ENCODE results near the gene PPM1H. TPM values are rescaled to one million over a fixed set of nuclear protein-coding genes. Genes with fewer than 3 reads are reported as not detected.
A peak's percentile ranks its signal among the peaks of the same experiment; 100 is the strongest.

PPM1H gene
- total RNA-seq, 2 donors from 2014 or later: 46.4 to 74.4 TPM

DNA sequence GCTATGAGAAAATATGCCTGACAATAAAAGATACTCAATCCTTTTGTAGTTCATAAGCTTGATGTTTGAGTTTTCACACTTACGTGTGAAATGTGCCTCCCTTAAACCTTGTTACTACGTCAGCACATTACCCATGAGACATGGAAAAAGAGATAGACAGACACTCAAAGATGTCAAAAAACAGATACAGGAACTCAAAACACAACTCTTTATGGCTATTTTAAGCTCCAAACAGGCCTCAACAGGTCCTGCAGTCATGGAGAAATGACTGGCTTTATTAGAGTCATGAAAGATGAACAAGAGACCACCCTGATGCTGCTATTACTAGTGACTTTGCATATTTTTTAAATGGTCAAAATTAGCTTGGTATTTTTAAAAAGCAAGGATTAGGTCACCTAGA is 283.8 kb downstream of the PPM1H start:
- Histone ChIP-seq H3K9me3 (ENCODE audit: control insufficient read depth, low read length) (peaks cover 16% of the 10 kb centered on the region), H3K9ac (ENCODE audit: extremely low read depth, low read length, poor library complexity, severe bottlenecking) (no peak overlapping the region), H3K27ac (ENCODE audit: low read depth, low read length) (no peak overlapping the region), H3K4me3 (ENCODE audit: low read length) (peak overlapping the region; percentile 61), H3K4me1 (ENCODE audit: control insufficient read depth, insufficient read depth, low read length) (peaks cover 21% of the 10 kb centered on the region), H3K27me3 (ENCODE audit: control insufficient read depth, insufficient read depth, low read length, poor library complexity, severe bottlenecking) (no peaks in the 10 kb centered on the region), H3K36me3 (ENCODE audit: control insufficient read depth, insufficient read depth, low read length) (peaks cover 8% of the 10 kb centered on the region)
- DNase-seq: no peak
- Mint-ChIP-seq H3K27me3 (ENCODE audit: insufficient read depth) (no peaks in the 10 kb centered on the region), H3K4me3 (no peak overlapping the region), H3K9me3 (peaks cover 8% of the 10 kb centered on the region), H3K27ac (no peak overlapping the region), H3K4me1 (peaks cover 64% of the 10 kb centered on the region), H3K36me3 (ENCODE audit: low read depth) (peaks cover 38% of the 10 kb centered on the region)
- TF ChIP-seq, protein P1, sequence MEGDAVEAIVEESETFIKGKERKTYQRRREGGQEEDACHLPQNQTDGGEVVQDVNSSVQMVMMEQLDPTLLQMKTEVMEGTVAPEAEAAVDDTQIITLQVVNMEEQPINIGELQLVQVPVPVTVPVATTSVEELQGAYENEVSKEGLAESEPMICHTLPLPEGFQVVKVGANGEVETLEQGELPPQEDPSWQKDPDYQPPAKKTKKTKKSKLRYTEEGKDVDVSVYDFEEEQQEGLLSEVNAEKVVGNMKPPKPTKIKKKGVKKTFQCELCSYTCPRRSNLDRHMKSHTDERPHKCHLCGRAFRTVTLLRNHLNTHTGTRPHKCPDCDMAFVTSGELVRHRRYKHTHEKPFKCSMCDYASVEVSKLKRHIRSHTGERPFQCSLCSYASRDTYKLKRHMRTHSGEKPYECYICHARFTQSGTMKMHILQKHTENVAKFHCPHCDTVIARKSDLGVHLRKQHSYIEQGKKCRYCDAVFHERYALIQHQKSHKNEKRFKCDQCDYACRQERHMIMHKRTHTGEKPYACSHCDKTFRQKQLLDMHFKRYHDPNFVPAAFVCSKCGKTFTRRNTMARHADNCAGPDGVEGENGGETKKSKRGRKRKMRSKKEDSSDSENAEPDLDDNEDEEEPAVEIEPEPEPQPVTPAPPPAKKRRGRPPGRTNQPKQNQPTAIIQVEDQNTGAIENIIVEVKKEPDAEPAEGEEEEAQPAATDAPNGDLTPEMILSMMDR (conservative IDR thresholded peaks at IDR 0.05): no peak
- WGBS, 2 experiments (ENCODE audit: insufficient coverage in 1 of 2, insufficient read length in 1 of 2): 95 to 100% methylated on average over 2 of the region's 2 CpGs

- Histone ChIP-seq H3K4me3 (ENCODE audit: low read length) (no peak overlapping the region), H3K9me3 (ENCODE audit: control insufficient read depth, low read length) (peaks cover 16% of the 10 kb centered on the region), H3K9ac (ENCODE audit: extremely low read depth, low read length, poor library complexity, severe bottlenecking) (no peak overlapping the region), H3K36me3 (ENCODE audit: control insufficient read depth, insufficient read depth, low read length) (peaks cover 8% of the 10 kb centered on the region), H3K27ac (ENCODE audit: low read depth, low read length) (no peak overlapping the region), H3K27me3 (ENCODE audit: control insufficient read depth, insufficient read depth, low read length, poor library complexity, severe bottlenecking) (no peaks in the 10 kb centered on the region), H3K4me1 (ENCODE audit: control insufficient read depth, insufficient read depth, low read length) (peaks cover 25% of the 10 kb centered on the region)
- Mint-ChIP-seq H3K27ac (no peak overlapping the region), H3K9me3 (peaks cover 8% of the 10 kb centered on the region), H3K27me3 (ENCODE audit: insufficient read depth) (no peaks in the 10 kb centered on the region), H3K36me3 (ENCODE audit: low read depth) (peaks cover 38% of the 10 kb centered on the region), H3K4me1 (peaks cover 64% of the 10 kb centered on the region), H3K4me3 (no peak overlapping the region)
- 90 to 95% methylated on average over 2 to 4 of the region's 4 CpGs for WGBS, 2 experiments (ENCODE audit: insufficient coverage in 1 of 2, insufficient read length in 1 of 2)
- peak; percentile 8 for DNase-seq
- TF ChIP-seq, protein P1 (conservative IDR thresholded peaks at IDR 0.05): no peak
Observed at GRCh38 chr12:62649412-62650138, 285.4 kb downstream of the PPM1H start.

- H3K4me1 Mint-ChIP-seq: peaks cover 58% of the 10 kb centered on the region
- Histone ChIP-seq H3K36me3 (ENCODE audit: control insufficient read depth, insufficient read depth, low read length) (peaks cover 8% of the 10 kb centered on the region), H3K4me3 (ENCODE audit: low read length) (no peak overlapping the region), H3K9ac (ENCODE audit: extremely low read depth, low read length, poor library complexity, severe bottlenecking) (no peak overlapping the region), H3K9me3 (ENCODE audit: control insufficient read depth, low read length) (peaks cover 16% of the 10 kb centered on the region), H3K27ac (ENCODE audit: low read depth, low read length) (no peak overlapping the region), H3K27me3 (ENCODE audit: control insufficient read depth, insufficient read depth, low read length, poor library complexity, severe bottlenecking) (no peaks in the 10 kb centered on the region), H3K4me1 (ENCODE audit: control insufficient read depth, insufficient read depth, low read length) (peaks cover 23% of the 10 kb centered on the region)
- TF ChIP-seq, protein P1 (conservative IDR thresholded peaks at IDR 0.05): no peak
- peaks cover 8% of the 10 kb centered on the region for H3K9me3 Mint-ChIP-seq
- peak overlapping the region; percentile 23 for H3K27ac Mint-ChIP-seq
- H3K27me3 Mint-ChIP-seq (ENCODE audit: insufficient read depth): no peaks in the 10 kb centered on the region
- H3K4me3 Mint-ChIP-seq: no peak overlapping the region
- peaks cover 38% of the 10 kb centered on the region for H3K36me3 Mint-ChIP-seq (ENCODE audit: low read depth)
- peak; percentile 45 for DNase-seq
- WGBS, 2 experiments (ENCODE audit: insufficient coverage in 1 of 2, insufficient read length in 1 of 2): 81% methylated on average over 2 of the region's 3 CpGs; no CpG with 5 or more reads in 1 of the 2 experiments
Observed at GRCh38 chr12:62647586-62647985, 287.4 kb downstream of the PPM1H start.

Measured in endodermal cell (in vitro differentiated cells).